Left ventricle myocardium inferior (tissue), 1 donor: Measurements from ENCODE around the gene GLMN. TPM values are rescaled to one million over a fixed set of nuclear protein-coding genes. Genes with fewer than 3 reads are reported as not detected.
"Not testable (repeated sequence)": the region's sequence is repeated elsewhere in the genome, so short reads cannot be mapped to it uniquely, and the experiment has no call there.

Experiments used
- DNase-seq: peaks from one replicate; pipeline ENCODE4 v3.0.0-alpha.2; 2020
- H3K27ac ChIP-seq: fragments of 200-600 bp; replicated peaks from 2 replicates; pipeline ENCODE4 v1.8.0; 2021
- H3K27me3 ChIP-seq: fragments of 200-600 bp; 2 replicates; pipeline ENCODE4 v1.8.0; 2021; ENCODE audit warnings: low read depth
- H3K36me3 ChIP-seq: fragments of 200-600 bp; 2 replicates; pipeline ENCODE4 v1.8.0; 2021
- H3K4me1 ChIP-seq: fragments of 200-600 bp; 2 replicates; pipeline ENCODE4 v1.8.0; 2021
- H3K4me3 ChIP-seq: fragments of 200-600 bp; 2 replicates; pipeline ENCODE4 v1.8.0; 2021; ENCODE audit warnings: mild to moderate bottlenecking, moderate library complexity
- H3K9me3 ChIP-seq: fragments of 200-600 bp; replicated peaks from 2 replicates; pipeline ENCODE4 v1.8.0; 2021
- CTCF ChIP-seq: fragments of 200-600 bp; IDR thresholded peaks from 2 replicates; pipeline ENCODE4 v1.8.0; 2021; ENCODE audit warnings: antibody characterized with exemption, mild to moderate bottlenecking, borderline replicate concordance
- intact Hi-C: fragments of 100-400 bp; cut with micrococcal nuclease; formaldehyde crosslinking; loops from one replicate; pipeline ENCODE4 v1.11.0; 2022
- total RNA-seq: library from RNA; stranded (reverse); fragmentation: NEBNext Ultra II Directional; extraction: Animal tissue kit (Norgen Biotek cat#: 25700); gene quantifications from one replicate; pipeline ENCODE4 v1.2.1, GENCODE V29; 2021
- donor health status: DM: no; HTN: yes; CAD: no; lungs with severe emphysema.

The GLMN gene
- total RNA-seq, 1 donor from 2014 or later = 6.2 TPM

- H3K27ac ChIP-seq = no peak overlapping the region
- no peak for TF ChIP-seq CTCF
- H3K27me3 ChIP-seq = no peaks in the 10 kb centered on the region
- DNase-seq = no peak
- H3K9me3 ChIP-seq = no peaks in the 10 kb centered on the region
- intact Hi-C loops = no loop called here
- H3K4me3 ChIP-seq = no peak overlapping the region
- H3K36me3 ChIP-seq = peaks cover 35% of the 10 kb centered on the region
- H3K4me1 ChIP-seq = no peaks in the 10 kb centered on the region
These were observed 25.7 kb downstream of the GLMN start for GRCh38 chr1:92273039-92273438.

GRCh38 chr1:92262516-92262915 is 36.3 kb downstream of the GLMN start:
- no peak overlapping the region for H3K27ac ChIP-seq
- intact Hi-C loops = no loop called here
- DNase-seq = no peak
- H3K9me3 ChIP-seq = no peaks in the 10 kb centered on the region
- peaks cover 74% of the 10 kb centered on the region for H3K36me3 ChIP-seq
- no peak for TF ChIP-seq CTCF
- H3K4me3 ChIP-seq = no peak overlapping the region
- no peaks in the 10 kb centered on the region for H3K4me1 ChIP-seq
- no peaks in the 10 kb centered on the region for H3K27me3 ChIP-seq

GRCh38 chr1:92259350-92259749 is 39.4 kb downstream of the GLMN start:
- intact Hi-C loops = no loop called here
- Histone ChIP-seq H3K9me3 (peaks cover 14% of the 10 kb centered on the region), H3K36me3 (peaks cover 72% of the 10 kb centered on the region), H3K4me1 (no peaks in the 10 kb centered on the region), H3K4me3 (no peak overlapping the region), H3K27me3 (no peaks in the 10 kb centered on the region), H3K27ac (no peak overlapping the region)
- no peak for TF ChIP-seq CTCF
- no peak for DNase-seq

GRCh38 chr1:92254714-92255113 is 44.1 kb downstream of the GLMN start:
- intact Hi-C loops, H3K4me1 ChIP-seq, H3K27ac ChIP-seq, H3K27me3 ChIP-seq, H3K4me3 ChIP-seq, DNase-seq: not testable (repeated sequence)
- Histone ChIP-seq H3K9me3 (peaks cover 19% of the 10 kb centered on the region), H3K36me3 (peaks cover 51% of the 10 kb centered on the region)

GRCh38 chr1:92244376-92244775 is 54.4 kb downstream of the GLMN start:
- H3K9me3 ChIP-seq = no peaks in the 10 kb centered on the region
- H3K27ac ChIP-seq = no peak overlapping the region
- H3K36me3 ChIP-seq = peaks cover 18% of the 10 kb centered on the region
- DNase-seq = no peak
- intact Hi-C loops = no loop called here
- TF ChIP-seq CTCF = no peak
- H3K4me3 ChIP-seq = no peak overlapping the region
- no peaks in the 10 kb centered on the region for H3K4me1 ChIP-seq
- H3K27me3 ChIP-seq = no peaks in the 10 kb centered on the region

GRCh38 chr1:92240034-92240433 is 58.8 kb downstream of the GLMN start:
- H3K4me3 ChIP-seq = no peak overlapping the region
- TF ChIP-seq CTCF = no peak

More at GRCh38 chr1:92240034-92240433, 58.8 kb downstream of the GLMN start:
- Histone ChIP-seq H3K9me3 (no peaks in the 10 kb centered on the region), H3K4me1 (no peaks in the 10 kb centered on the region), H3K27ac (no peak overlapping the region), H3K27me3 (peaks cover 4% of the 10 kb centered on the region), H3K36me3 (no peaks in the 10 kb centered on the region)
- intact Hi-C loops = no loop called here
- no peak for DNase-seq
